HepG2 (cell line): Measurements from ENCODE around the gene ADAMTS17. TPM values are rescaled to one million over a fixed set of nuclear protein-coding genes. Genes with fewer than 3 reads are reported as not detected.

ENCODE experiments used
- ATF1 ChIP-seq: IDR thresholded peaks from 2 replicates; pipeline ENCODE4 v1.6.1; 2016; ENCODE audit warnings: mild to moderate bottlenecking, control low read depth
- BATF2 ChIP-seq: sonication (generic); formaldehyde crosslinking; IDR thresholded peaks from 2 replicates; pipeline ENCODE4 v1.8.0; 2022; ENCODE audit warnings: mild to moderate bottlenecking, missing genetic modification reagents, moderate library complexity
- BCL3 ChIP-seq: sonication (generic); formaldehyde crosslinking; IDR thresholded peaks from 2 replicates; pipeline ENCODE4 v1.5.1; 2020; ENCODE audit warnings: mild to moderate bottlenecking, missing genetic modification reagents, moderate library complexity
- CAMTA2 ChIP-seq: sonication (generic); formaldehyde crosslinking; IDR thresholded peaks from 2 replicates; pipeline ENCODE4 v1.4.0; 2020; ENCODE audit warnings: mild to moderate bottlenecking, missing genetic modification reagents, borderline replicate concordance
- DPF2 ChIP-seq: sonication (generic); formaldehyde crosslinking; IDR thresholded peaks from 2 replicates; pipeline ENCODE4 v1.4.0; 2020; ENCODE audit warnings: mild to moderate bottlenecking, low read depth, missing genetic modification reagents, borderline replicate concordance
- ERF ChIP-seq: IDR thresholded peaks from 2 replicates; pipeline ENCODE4 v1.6.1; 2018; ENCODE audit warnings: missing biosample characterization, missing genetic modification reagents
- GATAD1 ChIP-seq: IDR thresholded peaks from 2 replicates; pipeline ENCODE4 v1.6.1; 2016; ENCODE audit warnings: missing genetic modification reagents, missing compliant biosample characterization
- GTF2F1 ChIP-seq: fragments of 150-350 bp; IDR thresholded peaks from 2 replicates; pipeline ENCODE4 v1.6.1; 2014; ENCODE audit warnings: low read length
- KAT7 ChIP-seq: IDR thresholded peaks from 2 replicates; pipeline ENCODE4 v1.6.1; 2018; ENCODE audit warnings: borderline replicate concordance, missing compliant biosample characterization
- LCORL ChIP-seq, 2 experiments: fragments of 450-650 bp in 1 of 2; sonication (generic) in 1 of 2; formaldehyde crosslinking in 1 of 2; IDR thresholded peaks; 2 replicates each; pipeline versions ENCODE4 v1.5.0 to v1.6.1; 2017 to 2020; ENCODE audit warnings: antibody characterized with exemption in 1 of 2, missing genetic modification reagents in 1 of 2
- MATR3 ChIP-seq: sonication (generic); formaldehyde crosslinking; IDR thresholded peaks from 2 replicates; pipeline ENCODE4 v1.4.0; 2020; ENCODE audit warnings: missing genetic modification reagents
- MEF2D ChIP-seq: sonication (generic); formaldehyde crosslinking; IDR thresholded peaks from 2 replicates; pipeline ENCODE4 v1.5.1; 2020; ENCODE audit warnings: mild to moderate bottlenecking, missing genetic modification reagents
- MEIS2 ChIP-seq: sonication (generic); formaldehyde crosslinking; IDR thresholded peaks from 2 replicates; pipeline ENCODE4 v1.9.0; 2021; ENCODE audit warnings: mild to moderate bottlenecking, missing genetic modification reagents
- SIX4 ChIP-seq: sonication (generic); formaldehyde crosslinking; IDR thresholded peaks from 2 replicates; pipeline ENCODE4 v1.4.0; 2020; ENCODE audit warnings: missing genetic modification reagents
- TCF7L2 ChIP-seq: IDR thresholded peaks from 2 replicates; pipeline ENCODE4 v1.6.1; 2011; ENCODE audit warnings: mild to moderate bottlenecking, low read depth, low read length, moderate library complexity
- TRAFD1 ChIP-seq: sonication (generic); formaldehyde crosslinking; IDR thresholded peaks from 2 replicates; pipeline ENCODE4 v1.5.1; 2020; ENCODE audit warnings: missing genetic modification reagents, mild to moderate bottlenecking, borderline replicate concordance
- ZNF121 ChIP-seq: sonication (generic); formaldehyde crosslinking; IDR thresholded peaks from 2 replicates; pipeline ENCODE4 v1.5.0; 2020; ENCODE audit warnings: mild to moderate bottlenecking, missing genetic modification reagents
- ZNF337 ChIP-seq: sonication (generic); formaldehyde crosslinking; IDR thresholded peaks from 2 replicates; pipeline ENCODE4 v1.5.1; 2020; ENCODE audit warnings: missing genetic modification reagents, low read depth, mild to moderate bottlenecking, borderline replicate concordance
- ZNF557 ChIP-seq: sonication (generic); formaldehyde crosslinking; IDR thresholded peaks from 2 replicates; pipeline ENCODE4 v1.4.0; 2020; ENCODE audit warnings: missing genetic modification reagents
- ZNF574 ChIP-seq: sonication (generic); formaldehyde crosslinking; IDR thresholded peaks from 2 replicates; pipeline ENCODE4 v1.4.0; 2020; ENCODE audit warnings: missing genetic modification reagents
- ZNF576 ChIP-seq: sonication (generic); formaldehyde crosslinking; IDR thresholded peaks from 2 replicates; pipeline ENCODE4 v1.4.0; 2020; ENCODE audit warnings: mild to moderate bottlenecking, missing genetic modification reagents
- ZNF746 ChIP-seq: sonication (generic); formaldehyde crosslinking; IDR thresholded peaks from 2 replicates; pipeline ENCODE4 v1.8.0; 2022; ENCODE audit warnings: mild to moderate bottlenecking, missing genetic modification reagents
- ZNF782 ChIP-seq: sonication (generic); formaldehyde crosslinking; IDR thresholded peaks from 2 replicates; pipeline ENCODE4 v1.4.0; 2020; ENCODE audit warnings: missing genetic modification reagents, mild to moderate bottlenecking, borderline replicate concordance
- ZSCAN25 ChIP-seq: sonication (generic); formaldehyde crosslinking; IDR thresholded peaks from 2 replicates; pipeline ENCODE4 v1.8.0; 2022; ENCODE audit warnings: mild to moderate bottlenecking, missing genetic modification reagents
- polyA plus RNA-seq, 8 experiments: library from polyadenylated mRNA; depleted of rRNA in 3 of 8; stranded (reverse) in 7 of 8; unstranded in 1 of 8; fragments of >200 nt; fragmentation: Illumina TruSeq in 4 of 8; extraction: Trizol in 4 of 8; gene quantifications; 2 replicates each; pipeline versions ENCODE4 v1.2.1 to v1.2.3, GENCODE V29; 2011 to 2016; ENCODE audit warnings: low read depth in 4 of 8, missing spikeins in 1 of 8, mixed read lengths in 1 of 8; ENCODE audit not compliant: insufficient read depth in 1 of 8
- total RNA-seq, 5 experiments: library from RNA; depleted of rRNA; stranded (reverse); fragments of >200 nt; fragmentation: Illumina TruSeq; extraction: Trizol; gene quantifications; 2 replicates each; pipeline ENCODE4 v1.2.3, GENCODE V29; 2016; ENCODE audit warnings: low read depth in 1 of 5

The ADAMTS17 gene
- total and polyA plus RNA-seq, 2 of the 13 experiments (the other 11 are each of a cell fraction or from before 2014, with no cell fraction given) = 0.02 to 0.04 TPM

GRCh38 chr15:100211855-100212850 lies 129.6 kb downstream of the ADAMTS17 start (continued):
- no peak for TF ChIP-seq SIX4 (CRISPR knock-in tag)
- TF ChIP-seq CAMTA2 (CRISPR knock-in tag) = no peak
- no peak for TF ChIP-seq ERF (CRISPR knock-in tag)
- TF ChIP-seq ZNF782 (CRISPR knock-in tag) = no peak
- no peak for TF ChIP-seq ZSCAN25 (CRISPR knock-in tag)
- no peak for TF ChIP-seq GATAD1
- TF ChIP-seq DPF2 (CRISPR knock-in tag) = no peak
- no peak for TF ChIP-seq BCL3 (CRISPR knock-in tag)
- TF ChIP-seq ZNF576 (CRISPR knock-in tag) = no peak
- no peak for TF ChIP-seq TCF7L2
- no peak for TF ChIP-seq ZNF121 (CRISPR knock-in tag)
- TF ChIP-seq TRAFD1 (CRISPR knock-in tag) = no peak
- no peak for TF ChIP-seq ZNF337 (CRISPR knock-in tag)
- no peak for TF ChIP-seq MEIS2 (CRISPR knock-in tag)
- TF ChIP-seq MEF2D (CRISPR knock-in tag) = no peak; the same call in 1 of the 2 replicates
- no peak for TF ChIP-seq GTF2F1
- TF ChIP-seq MATR3 (CRISPR knock-in tag) = no peak
- TF ChIP-seq ZNF574 (CRISPR knock-in tag) = no peak
- TF ChIP-seq KAT7 = no peak
- TF ChIP-seq BATF2 (CRISPR knock-in tag) = no peak
- TF ChIP-seq ATF1 (CRISPR knock-in tag) = no peak
- no peak for TF ChIP-seq ZNF557 (CRISPR knock-in tag)
- no peak for TF ChIP-seq ZNF746 (CRISPR knock-in tag)
- TF ChIP-seq LCORL (IDR thresholded peaks at IDR 0.05) = no peak
- TF ChIP-seq LCORL (CRISPR knock-in tag; IDR thresholded peaks at IDR 0.05) = 0 out of 2 replicates have a peak, but pooled peaks have one; percentile 24
